ENCODE measurements around the gene RAD23A. TPM values are rescaled to one million over a fixed set of nuclear protein-coding genes. Genes with fewer than 3 reads are reported as not detected.
"Not testable (repeated sequence)": the region's sequence is repeated elsewhere in the genome, so short reads cannot be mapped to it uniquely, and the experiment has no call there.

Gene RAD23A
- total and polyA plus RNA-seq, 9 of the 15 experiments (the other 6 are each of a cell fraction or from before 2014, with no cell fraction given), result 9.5 to 181 (median 101) TPM

- TF ChIP-seq E2F8 (IDR thresholded peaks at IDR 0.05; ENCODE audit: low read depth, partially characterized antibody) (peak; percentile 44), ATF1 (tag; IDR thresholded peaks at IDR 0.05) (0 out of 2 replicates have a peak, but pooled peaks have one; percentile 7), ZNF384 (IDR thresholded peaks at IDR 0.05; ENCODE audit: low read depth, low read length) (peak; percentile 46; the same call in 1 of the 2 replicates), DPF2 (IDR thresholded peaks at IDR 0.05) (peak; percentile 34; the same call in 1 of the 2 replicates), ARNT (IDR thresholded peaks at IDR 0.05) (0 out of 4 replicates have a peak, but pooled peaks of 1 of the 2 experiments have one; percentile 32), CHD4 (IDR thresholded peaks at IDR 0.05; ENCODE audit: insufficient read depth, insufficient replicate concordance, low read depth, low read length, poor library complexity, severe bottlenecking) (peak; percentile 94), SMARCA4 (IDR thresholded peaks at IDR 0.05) (peak; percentile 57; the same call in 1 of the 2 replicates), KDM1A (IDR thresholded peaks at IDR 0.05) (peak; percentile 69 to 71), BRD4 (IDR thresholded peaks at IDR 0.05) (peak; percentile 37; the same call in 1 of the 2 replicates), GTF3C2 (IDR thresholded peaks at IDR 0.05; ENCODE audit: borderline replicate concordance, extremely low read depth, insufficient read length) (peak; percentile 73), LARP7 (IDR thresholded peaks at IDR 0.05) (0 out of 2 replicates have a peak, but pooled peaks have one; percentile 48), ARID1B (IDR thresholded peaks at IDR 0.05) (peak; percentile 19; the same call in 1 of the 2 replicates), EP400 (IDR thresholded peaks at IDR 0.05) (peak; percentile 74; the same call in 1 of the 2 replicates), MIER1 (IDR thresholded peaks at IDR 0.05; ENCODE audit: low read depth) (0 out of 2 replicates have a peak, but pooled peaks have one; percentile 51)
- not testable (repeated sequence) for TF ChIP-seq ATF1 (CRISPR knock-in tag; IDR thresholded peaks at IDR 0.05)
Measured at GRCh38 chr19:12957389-12957952, 11.8 kb downstream of the RAD23A start (continued).

Data from K562 (cell line).